Endothelial cell of umbilical vein (primary cell): Measurements from ENCODE around the gene FUZ. TPM values are rescaled to one million over a fixed set of nuclear protein-coding genes. Genes with fewer than 3 reads are reported as not detected.

Experiments used
- BruUV-seq: library from RNA; stranded (reverse); fragments of 400-500 nt; replicated peaks from 2 replicates; lab custom pipeline; 2021; lab: Mats Ljungman, UMichigan
- CTCF ChIA-PET: fragments of 300-600, 350-600 bp; sonication (Branson Sonifier 250); formaldehyde crosslinking; loops from one replicate; lab custom pipeline; 2021; ENCODE audit warnings: antibody characterized with exemption, inconsistent platforms; lab: Charles Lee
- POLR2A ChIA-PET: fragments of 300-600, 350-600 bp; sonication (Branson Sonifier 250); formaldehyde crosslinking; loops from one replicate; lab custom pipeline; 2021; ENCODE audit warnings: antibody characterized with exemption, inconsistent platforms; lab: Charles Lee
- DNase-seq: peaks from one replicate; pipeline ENCODE4 v3.0.0-alpha.2; 2011; ENCODE audit warnings: low read depth, low spot score
- FAIRE-seq: peaks from 2 replicates; lab custom pipeline; 2011; peaks lifted over from hg19 to GRCh38; lab: Jason Lieb, UNC
- H2AFZ ChIP-seq: 2 replicates; pipeline ENCODE4 v1.6.0; 2012; ENCODE audit warnings: low read depth, low read length, control low read depth, inconsistent platforms
- H3K27ac ChIP-seq: 2 replicates; pipeline ENCODE4 v1.5.1; 2011; ENCODE audit warnings: low read depth, mild to moderate bottlenecking, control low read depth, low read length, moderate library complexity; ENCODE audit not compliant: insufficient read depth
- H3K27me3 ChIP-seq, 2 experiments: 2 replicates each; pipeline versions ENCODE4 v1.6.0 to v1.6.1; 2011; ENCODE audit warnings: low read length in 2 of 2, mixed read lengths in 1 of 2; ENCODE audit not compliant: control insufficient read depth in 2 of 2, insufficient read depth in 2 of 2
- H3K36me3 ChIP-seq, 2 experiments: 2 replicates in 1 of 2; 3 replicates in 1 of 2; pipeline ENCODE4 v1.5.1; 2011; ENCODE audit warnings: low read length in 2 of 2, mild to moderate bottlenecking in 1 of 2, moderate library complexity in 1 of 2; ENCODE audit not compliant: control insufficient read depth in 2 of 2, insufficient read depth in 2 of 2; ENCODE audit errors: extremely low read depth in 1 of 2
- H3K4me1 ChIP-seq: 3 replicates; pipeline ENCODE4 v1.5.1; 2011; ENCODE audit warnings: mild to moderate bottlenecking, low read length; ENCODE audit not compliant: control insufficient read depth, insufficient read depth; ENCODE audit errors: extremely low read depth
- H3K4me2 ChIP-seq: 2 replicates; pipeline ENCODE4 v1.6.1; 2011; ENCODE audit warnings: low read length, control low read depth, mixed read lengths; ENCODE audit not compliant: insufficient read depth
- H3K4me3 ChIP-seq, 3 experiments: fragments of 200-600 bp in 1 of 3; sonication (generic), shearing (Covaris generic) in 1 of 3; replicated peaks in 1 of 3; 2 replicates each; pipeline ENCODE4 v1.5.1; 2011 to 2016; ENCODE audit warnings: control low read depth in 3 of 3, low read length in 3 of 3, mild to moderate bottlenecking in 2 of 3, inconsistent platforms in 1 of 3, low read depth in 1 of 3, moderate library complexity in 1 of 3; ENCODE audit not compliant: insufficient read depth in 1 of 3
- H3K79me2 ChIP-seq: 2 replicates; pipeline ENCODE4 v1.6.0; 2012; ENCODE audit warnings: low read length, inconsistent platforms; ENCODE audit not compliant: control insufficient read depth, insufficient read depth
- H3K9ac ChIP-seq: replicated peaks from 2 replicates; pipeline ENCODE3; 2011; ENCODE audit warnings: low read length, control low read depth; ENCODE audit not compliant: insufficient read depth; ENCODE audit errors: extremely low read depth
- H3K9me1 ChIP-seq: replicated peaks from 3 replicates; pipeline ENCODE4 v1.6.0; 2011; ENCODE audit warnings: mild to moderate bottlenecking, low read length; ENCODE audit not compliant: control insufficient read depth, insufficient read depth; ENCODE audit errors: extremely low read depth
- H3K9me3 ChIP-seq: replicated peaks from 2 replicates; pipeline ENCODE4 v1.5.1; 2012; ENCODE audit warnings: low read length, inconsistent platforms; ENCODE audit not compliant: control insufficient read depth, insufficient read depth
- H4K20me1 ChIP-seq: replicated peaks from 2 replicates; pipeline ENCODE3; 2011; ENCODE audit warnings: mild to moderate bottlenecking, low read length; ENCODE audit not compliant: control insufficient read depth, insufficient read depth; ENCODE audit errors: extremely low read depth
- CTCF ChIP-seq, 2 donors: IDR thresholded peaks; 1 replicate in 1 of 2; 2 replicates in 1 of 2; pipeline ENCODE4 v1.5.1; 2011; ENCODE audit warnings: low read length in 2 of 2, mild to moderate bottlenecking in 2 of 2, moderate library complexity in 2 of 2, control low read depth in 1 of 2, inconsistent platforms in 1 of 2, low read depth in 1 of 2; ENCODE audit not compliant: insufficient read depth in 1 of 2; ENCODE audit errors: extremely low read depth in 1 of 2
- EZH2 ChIP-seq: IDR thresholded peaks from 2 replicates; pipeline ENCODE4 v1.6.1; 2012; ENCODE audit warnings: borderline replicate concordance, low read depth, mild to moderate bottlenecking, moderate library complexity, low read length, inconsistent platforms; ENCODE audit not compliant: severe bottlenecking
- FOS ChIP-seq: IDR thresholded peaks from 2 replicates; pipeline ENCODE4 v1.6.1; 2011; ENCODE audit warnings: mild to moderate bottlenecking, low read length, moderate library complexity, borderline replicate concordance; ENCODE audit not compliant: insufficient read depth
- POLR2A ChIP-seq: IDR thresholded peaks from 2 replicates; pipeline ENCODE4 v1.6.1; 2012; ENCODE audit warnings: low read depth, mild to moderate bottlenecking, control low read depth, low read length
- POLR2AphosphoS5 ChIP-seq: IDR thresholded peaks from 2 replicates; pipeline ENCODE4 v1.6.1; 2012; ENCODE audit warnings: low read depth, mild to moderate bottlenecking, control low read depth, low read length, moderate library complexity; ENCODE audit not compliant: insufficient read depth
- dilution Hi-C: fragments of 300-500 bp; cut with MboI; formaldehyde crosslinking; loops from one replicate; pipeline ENCODE4 v1.15.0; 2019; ENCODE audit warnings: low sequenced_read_pairs; ENCODE audit not compliant: extremely low pct_ligation_motif_present
- intact Hi-C: fragments of 100-400 bp; cut with micrococcal nuclease; formaldehyde crosslinking; loops from one replicate; pipeline ENCODE4 v1.10.0; 2022
- polyA plus RNA-seq, 4 experiments: library from polyadenylated mRNA; depleted of rRNA in 3 of 4; stranded (reverse) in 3 of 4; unstranded in 1 of 4; fragments of >200 nt; gene quantifications; 2 replicates each; pipeline versions ENCODE4 v1.2.1 to v1.2.3, GENCODE V29; 2011 to 2012; ENCODE audit warnings: missing spikeins in 1 of 4
- total RNA-seq: library from RNA; stranded (reverse); gene quantifications from 2 replicates; pipeline ENCODE4 v1.2.3, GENCODE V29; 2021

The FUZ gene
- total and polyA plus RNA-seq, 2 donors (not counting 3 experiments of a cell fraction or from before 2014, with no cell fraction given): 12.3 to 14.0 TPM

GRCh38 chr19:49817964-49818648 is 5.0 kb upstream of the FUZ start, which contains the start of gene MED25:
Gene MED25 (plus strand): TSS chr19:49818289. CDS start chr19:49818342, 53 bp downstream.
- dilution Hi-C loops: no loop called here
- DNase-seq: peak; percentile 93
- Histone ChIP-seq H3K4me2 (peak within 1 kb of the TSS; percentile 95), H3K9me3 (no peaks in the 10 kb centered on the region), H3K4me1 (peaks cover 19% of the 10 kb centered on the region), H2AFZ (peak within 1 kb of the TSS; percentile 93), H3K9me1 (no peaks in the 10 kb centered on the region), H3K4me3 (peak within 1 kb of the TSS; percentile 83 to 95 (median 90)), H3K9ac (peak within 1 kb of the TSS; percentile 91), H3K27me3 (no peaks in the 10 kb centered on the region), H4K20me1 (no peaks in the 10 kb centered on the region), H3K79me2 (peaks cover 21% of the 10 kb centered on the region), H3K36me3 (peaks cover 0 to 2% of the 10 kb centered on the region in 2 experiments), H3K27ac (peak within 1 kb of the TSS; percentile 89)
- no TSS peak for BruUV-seq
- peak; percentile 91 for FAIRE-seq
- ChIA-PET POLR2A (no interaction called here), CTCF (interaction anchor here (1.8 kb wide), 1 partner anchor 32 kb away, joined by 6 read pairs; no protein-coding TSS in a partner anchor)
- intact Hi-C loops: loop anchor here (1.0 kb wide), 2 partner anchors 32 to 52 kb away; no protein-coding TSS in a partner anchor
- TF ChIP-seq EZH2 (no peak), CTCF (IDR thresholded peaks at IDR 0.05; ENCODE audit: extremely low read depth in 1 of 2, insufficient read depth in 1 of 2, low read depth in 1 of 2, low read length in 2 of 2) (peak in 1 of 2 donors; percentile 14), FOS (no peak), POLR2AphosphoS5 (peak; percentile 79), POLR2A (peak; percentile 75)
